Neural cell (in vitro differentiated cells): ENCODE results near the gene CA5A.

Source experiments
- CTCF ChIP-seq: fragments of 450-650 bp; IDR thresholded peaks from 2 replicates; pipeline ENCODE4 v1.5.1; 2014; ENCODE audit warnings: antibody characterized with exemption, mild to moderate bottlenecking, moderate library complexity; ENCODE audit not compliant: poor library complexity, severe bottlenecking
- MXI1 ChIP-seq: fragments of 450-650 bp; conservative IDR thresholded peaks from 2 replicates; pipeline ENCODE4 v1.6.1; 2014; ENCODE audit warnings: antibody characterized with exemption, mild to moderate bottlenecking; ENCODE audit not compliant: poor library complexity, severe bottlenecking
- RAD21 ChIP-seq: fragments of 450-650 bp; conservative IDR thresholded peaks from 2 replicates; pipeline ENCODE4 v1.6.1; 2014; ENCODE audit warnings: antibody characterized with exemption, mild to moderate bottlenecking, moderate library complexity

DNA sequence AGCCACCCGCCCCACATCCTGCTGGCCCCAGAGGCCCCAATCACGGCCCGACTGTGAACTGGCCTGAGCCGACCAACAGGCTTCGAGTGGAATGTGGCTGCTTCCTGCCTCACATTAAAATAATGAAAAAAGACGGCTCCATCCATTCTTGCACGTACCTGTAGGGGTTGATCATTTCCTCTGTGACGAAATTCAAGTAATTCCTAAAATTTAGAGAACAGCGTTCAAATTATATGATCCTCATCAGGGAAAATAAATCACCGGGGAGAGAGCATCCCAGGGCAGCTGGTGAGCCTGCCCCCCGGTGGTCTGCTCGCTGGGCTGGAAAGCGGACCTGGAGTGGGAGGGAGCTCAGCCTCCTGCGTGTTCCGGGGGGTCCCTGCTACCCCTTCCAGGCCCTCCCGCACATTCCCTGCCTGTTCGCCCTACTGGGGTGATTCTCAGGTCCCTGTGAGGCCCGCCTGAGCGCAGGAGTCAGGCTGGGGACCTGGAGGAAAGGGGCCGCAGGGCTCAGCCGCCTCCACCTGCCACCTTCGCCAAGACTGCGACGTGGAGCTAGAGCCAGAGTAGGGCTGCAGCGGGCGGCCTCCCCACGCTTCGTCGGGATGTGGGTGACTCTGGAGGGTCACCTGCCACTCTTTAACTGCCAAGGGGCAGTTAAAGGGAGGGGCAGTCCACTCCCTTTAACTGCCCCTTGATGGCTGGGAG is 95.9 kb downstream of the CA5A start:
- TF ChIP-seq RAD21 (no peak), MXI1 (no peak), CTCF (no peak)
